Aorta (tissue), 5 donors: ENCODE data around the gene RNASE4. TPM values are rescaled to one million over a fixed set of nuclear protein-coding genes. Genes with fewer than 3 reads are reported as not detected.

Source experiments
- ATAC-seq: fragments of 200-7000 bp; cut with Tn5 transposase; one replicate; pipeline ENCODE4 v1.9.1; 2022; ENCODE audit warnings: moderate library complexity; ENCODE audit not compliant: low FRiP score
- DNase-seq, 2 donors: peaks; one replicate each; pipeline ENCODE4 v3.0.0-alpha.2; 2020
- H3K27ac ChIP-seq, 2 donors: one replicate each; pipeline ENCODE4 v1.5.1; 2013; ENCODE audit warnings: low read length in 2 of 2, mild to moderate bottlenecking in 2 of 2, moderate library complexity in 2 of 2, control low read depth in 1 of 2, inconsistent platforms in 1 of 2, low read depth in 1 of 2
- H3K27me3 ChIP-seq, 2 donors: one replicate each; pipeline ENCODE4 v1.6.1; 2013; ENCODE audit warnings: control low read depth in 1 of 2, low read length in 1 of 2, mild to moderate bottlenecking in 1 of 2, moderate library complexity in 1 of 2; ENCODE audit not compliant: insufficient read depth in 2 of 2, control insufficient read depth in 1 of 2
- H3K36me3 ChIP-seq, 2 donors: one replicate each; pipeline ENCODE4 v1.6.1; 2013; ENCODE audit warnings: control low read depth in 1 of 2, low read length in 1 of 2, mild to moderate bottlenecking in 1 of 2; ENCODE audit not compliant: insufficient read depth in 2 of 2, control insufficient read depth in 1 of 2
- H3K4me1 ChIP-seq, 2 donors: one replicate each; pipeline ENCODE4 v1.6.1; 2013; ENCODE audit warnings: low read length in 2 of 2, control low read depth in 1 of 2, mild to moderate bottlenecking in 1 of 2, moderate library complexity in 1 of 2; ENCODE audit not compliant: insufficient read depth in 2 of 2, control insufficient read depth in 1 of 2
- H3K4me3 ChIP-seq, 2 donors: one replicate each; pipeline ENCODE4 v1.5.1; 2013; ENCODE audit warnings: low read length in 2 of 2, control low read depth in 1 of 2, mild to moderate bottlenecking in 1 of 2
- H3K9me3 ChIP-seq: one replicate; pipeline ENCODE4 v1.6.1; 2013; ENCODE audit warnings: mild to moderate bottlenecking, low read length; ENCODE audit not compliant: control insufficient read depth
- WGBS, 2 donors: extraction: QIAGEN DNeasy Blood & Tissue Kit; methylation state at CpG; one replicate each; pipeline ENCODE4 v1.1.7; 2013; 5-methylcytosine and 5-hydroxymethylcytosine counted together
- intact Hi-C, 2 donors: fragments of 100-400 bp; cut with DNase I; formaldehyde crosslinking; loops; one replicate each; pipeline versions ENCODE4 v1.14.2 to v1.15.0; 2022
- polyA plus RNA-seq, 2 donors: library from polyadenylated mRNA; stranded (reverse); fragments of 200-250 nt; gene quantifications; one replicate each; pipeline ENCODE4 v1.2.3, GENCODE V29; 2013
- total RNA-seq, 2 donors: library from RNA; stranded (reverse); fragmentation: NEBNext Ultra II Directional; extraction: Animal tissue kit (Norgen Biotek cat#: 25700); gene quantifications; one replicate each; pipeline ENCODE4 v1.2.1, GENCODE V29; 2021
- donor health status: healthy with polysubstance abuse.
- donor health status: Bipolar disorder and iron deficiency.
- donor health status: DM: no; HTN: no; CAD: no.
- donor health status: DM: no; HTN: no; CAD: no.
- donor health status: DM: yes; HTN: yes; CAD: no.

RNASE4 gene
- total and polyA plus RNA-seq, 4 donors, result 37.4 to 85.1 (median 55.6) TPM

DNA sequence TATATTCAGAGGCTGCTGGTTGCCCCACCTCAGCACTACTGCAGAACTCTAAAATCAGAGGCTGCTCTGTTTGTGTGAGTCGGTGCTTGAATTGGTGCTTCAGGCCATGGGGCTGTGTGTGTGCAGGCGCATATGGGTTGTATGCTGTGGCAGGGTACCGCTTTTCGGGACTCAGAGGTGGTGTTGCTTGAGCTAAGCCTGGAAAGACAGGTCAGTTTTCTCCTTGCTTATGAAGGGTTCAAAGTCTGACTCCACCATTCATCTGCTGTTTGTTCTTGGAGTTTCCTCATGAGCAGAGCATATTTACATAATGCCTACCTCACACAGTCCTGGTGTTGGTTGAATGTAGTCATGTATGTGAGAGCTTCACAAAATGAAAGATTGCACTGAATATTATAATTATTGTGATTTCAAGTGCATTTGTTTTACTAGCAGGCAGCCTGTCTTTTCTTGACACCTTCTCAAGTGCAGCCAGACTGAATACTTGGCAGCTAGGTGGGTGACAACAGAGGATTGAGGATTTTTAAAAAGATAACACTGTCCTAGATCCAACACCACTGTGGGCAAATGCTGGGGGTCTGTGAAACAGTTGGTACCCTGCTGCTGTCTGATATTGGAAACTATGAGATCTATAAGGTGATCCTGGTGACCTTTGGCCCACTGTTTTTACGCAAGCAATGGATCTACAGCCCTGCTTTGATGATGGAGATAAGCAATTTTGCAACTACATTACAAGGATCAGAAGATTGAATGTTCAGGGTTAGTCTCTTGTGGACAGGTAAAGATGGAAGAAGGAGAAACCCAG is 3.2 kb downstream of the RNASE4 start:
- no peaks in the 10 kb centered on the region for H3K9me3 ChIP-seq
- peaks cover 0 to 3% of the 10 kb centered on the region in 2 donors for H3K36me3 ChIP-seq
- no peak for DNase-seq
- WGBS, 2 donors, result 85 to 87% methylated on average over 5 of the region's 5 CpGs
- H3K4me3 ChIP-seq, result no peak overlapping the region
- no peak for ATAC-seq
- peaks cover 0 to 1% of the 10 kb centered on the region in 2 donors for H3K4me1 ChIP-seq
- no peak overlapping the region for H3K27ac ChIP-seq
- H3K27me3 ChIP-seq, result no peaks in the 10 kb centered on the region
- intact Hi-C loops, result loop anchor here (5.0 to 10.0 kb wide), 2 partner anchors 297 to 360 kb away; partner anchors contain the start of gene METTL17 (in 1 of the 2)

DNA sequence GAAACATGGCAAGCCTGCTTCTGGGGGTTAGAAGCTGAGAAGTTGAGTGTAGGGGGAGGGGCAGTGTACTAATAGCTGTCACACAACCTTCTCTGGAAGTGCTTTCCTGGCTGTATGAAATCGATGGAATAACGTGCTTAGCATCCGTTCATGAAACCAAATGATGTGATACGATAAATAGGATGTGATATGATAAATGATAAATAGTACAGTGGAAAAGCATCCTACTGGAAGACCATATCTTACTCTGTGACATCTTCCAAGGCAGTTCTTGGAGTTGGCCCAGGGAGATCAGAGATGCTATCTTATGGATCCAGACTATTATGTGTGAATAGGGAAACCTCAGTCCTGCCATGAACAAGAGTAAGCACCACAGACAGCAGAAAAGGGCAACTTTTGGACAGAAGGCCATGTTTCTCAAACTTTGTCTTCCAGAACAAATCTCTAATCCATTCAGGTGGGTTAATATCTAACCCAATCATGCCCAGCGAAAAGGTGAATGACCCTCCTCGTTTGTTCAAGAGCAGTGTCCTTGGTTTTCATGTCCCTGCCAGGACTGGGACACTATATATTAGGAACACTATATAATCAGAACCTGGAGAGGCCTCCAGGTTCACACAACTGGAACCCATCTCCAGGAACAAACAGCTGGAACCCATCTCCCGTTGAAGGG is 3.9 kb downstream of the RNASE4 start, which contains the start of gene ANG:
Gene ANG (plus strand): TSS at position 598 of the 673 bp plus-strand sequence. CDS start 4,801 bp downstream, outside the sequence.
- intact Hi-C loops, result loop anchor here (5.0 to 10.0 kb wide), 2 partner anchors 296 to 361 kb away; partner anchors contain the start of gene METTL17 (in 1 of the 2)
- peaks cover 0 to 3% of the 10 kb centered on the region in 2 donors for H3K36me3 ChIP-seq
- no peak for DNase-seq
- WGBS, 2 donors, result 75 to 94% methylated on average over 7 of the region's 7 CpGs
- H3K27ac ChIP-seq, result no peak within 1 kb of the TSS
- H3K9me3 ChIP-seq, result no peaks in the 10 kb centered on the region
- no peak within 1 kb of the TSS for H3K4me3 ChIP-seq
- H3K4me1 ChIP-seq, result peaks cover 0 to 1% of the 10 kb centered on the region in 2 donors
- H3K27me3 ChIP-seq, result no peaks in the 10 kb centered on the region
- ATAC-seq, result no peak

GRCh38 chr14:20690848-20691640 is 6.7 kb downstream of the RNASE4 start:
- H3K9me3 ChIP-seq, result no peaks in the 10 kb centered on the region
- DNase-seq, result no peak

GRCh38 chr14:20692116-20692751 is 7.9 kb downstream of the RNASE4 start:
- peaks cover 0 to 1% of the 10 kb centered on the region in 2 donors for H3K4me1 ChIP-seq
- intact Hi-C loops, result loop anchor here (5.0 to 10.0 kb wide), 3 partner anchors 157 to 283 kb away; no protein-coding TSS in a partner anchor
- DNase-seq (no peak), ATAC-seq (no peak)
- no peak overlapping the region for H3K4me3 ChIP-seq
- no peaks in the 10 kb centered on the region for H3K27me3 ChIP-seq
- peaks cover 0 to 3% of the 10 kb centered on the region in 2 donors for H3K36me3 ChIP-seq
- no peaks in the 10 kb centered on the region for H3K9me3 ChIP-seq
- 87 to 91% methylated on average over 7 of the region's 7 CpGs for WGBS, 2 donors
- H3K27ac ChIP-seq, result no peak overlapping the region

More at GRCh38 chr14:20690848-20691640, 6.7 kb downstream of the RNASE4 start:
- ATAC-seq, result peak; percentile 88
- Histone ChIP-seq H3K27me3 (no peaks in the 10 kb centered on the region), H3K27ac (no peak overlapping the region), H3K4me3 (no peak overlapping the region), H3K36me3 (peaks cover 0 to 3% of the 10 kb centered on the region in 2 donors), H3K4me1 (peaks cover 0 to 1% of the 10 kb centered on the region in 2 donors)
- 17 to 19% methylated on average over 9 of the region's 9 CpGs for WGBS, 2 donors
- intact Hi-C loops, result loop anchor here (5.0 to 10.0 kb wide), 3 partner anchors 156 to 284 kb away; no protein-coding TSS in a partner anchor

- Histone ChIP-seq H3K36me3 (peaks cover 4% of the 10 kb centered on the region in 2 donors), H3K9me3 (no peaks in the 10 kb centered on the region), H3K4me1 (peaks cover 0 to under 1% of the 10 kb centered on the region in 2 donors), H3K4me3 (no peak overlapping the region), H3K27ac (no peak overlapping the region), H3K27me3 (no peaks in the 10 kb centered on the region)
- no peak for ATAC-seq
- DNase-seq, result no peak
- 90 to 91% methylated on average over 5 of the region's 5 CpGs for WGBS, 2 donors
- intact Hi-C loops, result loop anchor here (5.0 to 10.0 kb wide), 4 partner anchors 161 to 278 kb away; no protein-coding TSS in a partner anchor
Observed at GRCh38 chr14:20696764-20697163, 12.4 kb downstream of the RNASE4 start.

- 34% methylated on average over 6 of the region's 6 CpGs for WGBS, 2 donors
- no peak for ATAC-seq
- H3K36me3 ChIP-seq, result peaks cover 4% of the 10 kb centered on the region in 2 donors
- H3K9me3 ChIP-seq, result no peaks in the 10 kb centered on the region
- intact Hi-C loops, result loop anchor here (5.0 to 10.0 kb wide), 4 partner anchors 160 to 277 kb away; no protein-coding TSS in a partner anchor
- H3K27ac ChIP-seq, result no peak overlapping the region
- peak in 1 of 2 donors; percentile 64 for DNase-seq
- H3K4me1 ChIP-seq, result no peaks in the 10 kb centered on the region
- no peaks in the 10 kb centered on the region for H3K27me3 ChIP-seq
- H3K4me3 ChIP-seq, result no peak overlapping the region
Observed at GRCh38 chr14:20697273-20698017, 13.1 kb downstream of the RNASE4 start.

DNA sequence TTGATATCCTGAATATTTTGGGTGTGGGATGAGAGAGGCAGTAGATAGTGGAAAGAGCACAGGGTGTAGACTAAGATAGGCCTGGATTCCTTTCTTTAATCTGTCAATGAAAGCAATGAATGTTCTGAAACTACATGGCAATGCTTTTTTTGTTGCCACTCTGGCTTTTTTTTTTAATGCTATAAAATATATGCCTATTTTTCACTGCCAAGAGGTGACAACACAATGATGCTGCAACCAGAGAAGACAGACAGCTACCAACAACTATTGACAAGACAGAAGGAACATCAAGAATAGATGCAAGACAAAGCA is 13.6 kb downstream of the RNASE4 start:
- H3K27me3 ChIP-seq, result no peaks in the 10 kb centered on the region
- no peak overlapping the region for H3K27ac ChIP-seq
- H3K36me3 ChIP-seq, result peaks cover 4% of the 10 kb centered on the region in 2 donors
- no peaks in the 10 kb centered on the region for H3K4me1 ChIP-seq
- intact Hi-C loops, result loop anchor here (5.0 to 10.0 kb wide), 4 partner anchors 159 to 277 kb away; no protein-coding TSS in a partner anchor
- H3K9me3 ChIP-seq, result no peaks in the 10 kb centered on the region
- no peak for DNase-seq
- no peak for ATAC-seq
- no peak overlapping the region for H3K4me3 ChIP-seq
